ENCODE data around the gene ZDHHC12. TPM values are rescaled to one million over a fixed set of nuclear protein-coding genes. Genes with fewer than 3 reads are reported as not detected.

ZDHHC12 gene
- total RNA-seq, 1 experiment from 2014 or later: 29.3 TPM

DNA sequence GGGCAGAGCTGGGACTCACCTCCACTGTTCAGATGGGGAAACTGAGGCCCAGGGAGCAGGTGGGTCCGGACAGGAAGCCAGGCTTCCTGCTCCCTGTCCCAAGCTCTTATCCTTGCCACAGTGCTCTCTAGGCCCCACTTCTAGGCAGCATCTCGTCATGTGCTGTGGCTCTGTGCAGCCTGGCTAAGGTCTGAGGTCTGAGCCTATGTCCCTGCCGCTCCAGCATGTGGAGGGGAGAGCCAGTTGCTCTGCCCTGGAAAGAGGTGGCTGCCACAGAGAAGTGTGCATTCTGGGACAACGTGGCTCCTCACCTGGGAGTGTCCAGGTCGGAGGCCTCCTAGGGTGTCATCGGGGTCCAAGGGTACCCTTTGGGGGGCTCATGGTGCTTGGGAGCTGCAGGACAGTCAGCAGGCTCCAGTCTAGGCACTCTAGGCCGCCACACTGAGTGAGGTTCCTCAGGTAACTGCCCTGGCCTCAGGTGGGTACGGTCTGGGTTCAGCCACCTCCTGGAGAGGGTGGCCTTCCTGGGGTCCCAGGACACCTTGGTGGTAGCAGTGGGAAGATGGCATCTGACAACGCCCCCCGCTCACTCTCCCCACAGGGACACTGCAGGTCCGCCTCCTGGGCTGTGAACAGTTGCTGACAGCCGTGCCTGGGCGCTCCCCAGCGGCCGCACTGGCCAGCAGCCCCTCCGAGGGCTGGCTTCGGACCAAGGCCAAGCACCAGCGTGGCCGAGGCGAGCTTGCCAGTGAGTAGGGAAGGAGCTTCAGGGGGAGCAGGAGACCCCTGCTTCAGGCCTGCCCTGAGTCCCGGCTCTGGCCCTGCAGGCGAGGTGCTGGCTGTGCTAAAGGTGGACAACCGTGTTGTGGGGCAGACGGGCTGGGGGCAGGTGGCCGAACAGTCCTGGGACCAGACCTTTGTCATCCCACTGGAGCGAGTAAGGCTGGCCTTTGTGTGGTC, 11.2 kb downstream of the ZDHHC12 start:
- Histone ChIP-seq H4K20me1 (ENCODE audit: insufficient read depth, low read depth, low read length) (no peaks in the 10 kb centered on the region), H3K4me2 (ENCODE audit: low read depth, low read length, poor library complexity, severe bottlenecking) (no peak overlapping the region), H3K27me3 (ENCODE audit: low read length) (no peaks in the 10 kb centered on the region), H3K4me3 (ENCODE audit: low read length) (no peak overlapping the region), H3K27ac (ENCODE audit: low read length) (no peak overlapping the region), H2AFZ (ENCODE audit: low read length) (no peak overlapping the region), H3K4me1 (ENCODE audit: low read length) (no peaks in the 10 kb centered on the region), H3K36me3 (ENCODE audit: insufficient read depth, low read length) (no peaks in the 10 kb centered on the region), H3K9ac (ENCODE audit: low read length) (no peak overlapping the region), H3K9me3 (ENCODE audit: low read length) (no peaks in the 10 kb centered on the region), H3K79me2 (ENCODE audit: low read length) (no peaks in the 10 kb centered on the region), H3K9me2 (replicated peaks; ENCODE audit: insufficient read depth, low read length) (no peaks in the 10 kb centered on the region)
- DNase-seq: no peak

DNA sequence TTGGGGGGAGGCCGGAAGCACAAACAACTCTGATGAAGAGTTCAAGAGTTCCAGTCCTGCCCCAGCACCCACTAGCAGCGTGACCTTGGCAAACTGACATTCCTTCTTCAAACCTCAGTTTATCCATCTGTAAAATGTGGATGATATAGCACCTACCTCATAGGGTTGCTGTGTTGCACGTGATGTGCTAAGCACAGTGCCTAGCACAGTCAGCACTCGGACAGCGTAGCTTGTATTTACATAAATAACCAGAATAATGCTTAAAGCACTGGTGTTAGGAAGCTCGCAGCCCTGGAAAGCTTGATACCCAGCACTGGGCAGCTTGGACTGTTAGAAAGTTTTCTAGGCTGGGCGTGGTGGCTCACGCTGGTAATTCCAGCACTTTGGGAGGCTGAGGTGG, 16.5 kb downstream of the ZDHHC12 start:
- no peak overlapping the region for H3K27ac ChIP-seq (ENCODE audit: low read length)
- no peaks in the 10 kb centered on the region for H3K4me1 ChIP-seq (ENCODE audit: low read length)
- H3K79me2 ChIP-seq (ENCODE audit: low read length): no peaks in the 10 kb centered on the region
- H3K36me3 ChIP-seq (ENCODE audit: insufficient read depth, low read length): no peaks in the 10 kb centered on the region
- H3K4me2 ChIP-seq (ENCODE audit: low read depth, low read length, poor library complexity, severe bottlenecking): no peak overlapping the region
- H2AFZ ChIP-seq (ENCODE audit: low read length): no peak overlapping the region
- no peaks in the 10 kb centered on the region for H3K9me2 ChIP-seq (replicated peaks; ENCODE audit: insufficient read depth, low read length)
- no peaks in the 10 kb centered on the region for H3K9me3 ChIP-seq (ENCODE audit: low read length)
- no peak overlapping the region for H3K4me3 ChIP-seq (ENCODE audit: low read length)
- no peak for DNase-seq
- H3K27me3 ChIP-seq (ENCODE audit: low read length): no peaks in the 10 kb centered on the region
- H3K9ac ChIP-seq (ENCODE audit: low read length): no peak overlapping the region
- H4K20me1 ChIP-seq (ENCODE audit: insufficient read depth, low read depth, low read length): no peaks in the 10 kb centered on the region

DNA sequence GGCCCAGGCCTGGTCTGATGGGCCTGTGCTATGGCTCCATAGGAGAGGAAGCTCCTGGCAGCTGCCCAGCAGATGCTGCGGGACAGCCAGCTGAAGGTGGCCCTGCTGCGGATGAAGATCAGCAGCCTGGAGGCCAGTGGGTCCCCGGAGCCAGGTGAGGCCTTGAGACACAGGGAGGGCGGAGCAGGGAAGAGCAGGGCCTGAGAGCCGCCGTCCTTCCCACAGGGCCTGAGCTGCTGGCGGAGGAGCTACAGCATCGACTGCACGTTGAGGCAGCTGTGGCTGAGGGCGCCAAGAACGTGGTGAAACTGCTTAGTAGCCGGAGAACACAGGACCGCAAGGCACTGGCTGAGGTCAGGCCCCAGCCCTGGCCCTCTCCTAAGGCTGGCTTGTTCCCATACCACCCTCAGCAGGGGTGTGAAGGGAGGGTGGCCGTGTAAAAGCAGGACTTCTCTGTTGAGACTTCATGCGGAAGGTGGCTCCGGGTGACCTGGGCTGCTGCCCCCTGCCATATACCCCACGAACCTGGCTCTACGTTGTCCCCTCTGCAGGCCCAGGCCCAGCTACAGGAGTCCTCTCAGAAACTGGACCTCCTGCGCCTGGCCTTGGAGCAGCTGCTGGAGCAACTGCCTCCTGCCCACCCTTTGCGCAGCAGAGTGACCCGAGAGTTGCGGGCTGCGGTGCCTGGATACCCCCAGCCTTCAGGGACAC, 17.1 kb downstream of the ZDHHC12 start:
- Histone ChIP-seq H3K27ac (ENCODE audit: low read length) (no peak overlapping the region), H3K27me3 (ENCODE audit: low read length) (no peaks in the 10 kb centered on the region), H3K36me3 (ENCODE audit: insufficient read depth, low read length) (no peaks in the 10 kb centered on the region), H3K9me3 (ENCODE audit: low read length) (no peaks in the 10 kb centered on the region), H3K9ac (ENCODE audit: low read length) (no peak overlapping the region), H2AFZ (ENCODE audit: low read length) (no peak overlapping the region), H3K4me3 (ENCODE audit: low read length) (no peak overlapping the region), H3K4me1 (ENCODE audit: low read length) (no peaks in the 10 kb centered on the region), H3K4me2 (ENCODE audit: low read depth, low read length, poor library complexity, severe bottlenecking) (no peak overlapping the region), H3K79me2 (ENCODE audit: low read length) (no peaks in the 10 kb centered on the region), H4K20me1 (ENCODE audit: insufficient read depth, low read depth, low read length) (no peaks in the 10 kb centered on the region), H3K9me2 (replicated peaks; ENCODE audit: insufficient read depth, low read length) (no peaks in the 10 kb centered on the region)
- no peak for DNase-seq

DNA sequence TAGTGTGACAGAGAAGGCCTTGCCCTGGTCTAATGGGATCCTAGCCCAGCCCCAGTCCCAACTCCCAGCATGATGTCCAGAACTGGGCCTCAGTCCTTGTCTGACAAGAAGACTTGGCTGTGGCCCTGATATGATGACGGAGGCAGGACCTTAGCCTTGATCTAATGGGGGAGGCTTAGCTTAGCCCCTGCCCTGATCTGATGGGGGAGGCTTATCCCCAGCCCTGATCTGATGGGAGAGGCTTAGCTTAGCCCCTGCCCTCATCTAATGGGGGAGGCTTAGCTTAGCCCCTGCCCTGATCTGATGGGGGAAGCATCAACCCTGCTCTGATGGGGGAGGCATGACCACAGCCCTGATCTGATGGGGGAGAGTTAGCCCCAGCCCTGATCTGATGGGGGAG, 17.9 kb downstream of the ZDHHC12 start:
- H3K79me2 ChIP-seq (ENCODE audit: low read length): no peaks in the 10 kb centered on the region
- H3K9me3 ChIP-seq (ENCODE audit: low read length): no peaks in the 10 kb centered on the region
- H3K4me3 ChIP-seq (ENCODE audit: low read length): no peak overlapping the region
- H2AFZ ChIP-seq (ENCODE audit: low read length): no peak overlapping the region
- DNase-seq: no peak
- no peaks in the 10 kb centered on the region for H3K9me2 ChIP-seq (replicated peaks; ENCODE audit: insufficient read depth, low read length)
- H3K27me3 ChIP-seq (ENCODE audit: low read length): no peaks in the 10 kb centered on the region
- H4K20me1 ChIP-seq (ENCODE audit: insufficient read depth, low read depth, low read length): no peaks in the 10 kb centered on the region
- H3K4me1 ChIP-seq (ENCODE audit: low read length): no peaks in the 10 kb centered on the region
- no peak overlapping the region for H3K4me2 ChIP-seq (ENCODE audit: low read depth, low read length, poor library complexity, severe bottlenecking)
- H3K27ac ChIP-seq (ENCODE audit: low read length): no peak overlapping the region
- no peaks in the 10 kb centered on the region for H3K36me3 ChIP-seq (ENCODE audit: insufficient read depth, low read length)
- no peak overlapping the region for H3K9ac ChIP-seq (ENCODE audit: low read length)

DNA sequence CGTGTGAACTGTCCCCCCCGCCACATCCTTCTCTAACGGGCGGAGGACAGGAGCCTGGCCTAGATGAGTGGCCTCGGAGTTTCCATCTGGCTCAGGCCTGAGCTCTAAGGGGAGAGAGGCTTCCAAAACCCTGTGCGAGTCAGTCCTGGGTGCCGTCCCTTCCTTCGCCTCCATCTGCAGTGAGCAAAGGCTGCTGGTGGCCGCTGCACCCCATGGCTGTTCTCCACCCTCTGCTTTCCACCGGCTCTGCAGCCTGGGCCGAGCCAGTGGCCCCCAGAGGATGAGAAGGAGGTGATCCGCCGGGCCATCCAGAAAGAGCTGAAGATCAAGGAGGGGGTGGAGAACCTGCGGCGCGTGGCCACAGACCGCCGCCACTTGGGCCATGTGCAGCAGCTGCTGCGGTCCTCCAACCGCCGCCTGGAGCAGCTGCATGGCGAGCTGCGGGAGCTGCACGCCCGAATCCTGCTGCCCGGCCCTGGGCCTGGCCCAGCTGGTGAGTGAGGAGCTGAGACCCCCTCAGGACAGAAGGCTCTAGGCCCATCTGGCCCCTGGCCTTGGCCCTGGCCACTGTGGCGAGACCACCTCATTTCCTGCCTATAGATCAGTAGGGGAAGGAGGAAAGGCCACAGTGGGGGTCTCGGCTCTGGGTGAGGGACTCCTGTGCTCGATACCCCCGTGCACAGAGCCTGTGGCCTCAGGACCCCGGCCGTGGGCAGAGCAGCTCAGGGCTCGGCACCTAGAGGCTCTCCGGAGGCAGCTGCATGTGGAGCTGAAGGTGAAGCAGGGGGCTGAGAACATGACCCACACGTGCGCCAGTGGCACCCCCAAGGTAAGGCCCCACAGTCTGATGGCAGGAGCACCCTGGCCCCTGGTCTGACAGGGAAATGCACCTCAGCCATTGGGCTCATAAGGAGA, 18.6 kb downstream of the ZDHHC12 start:
- Histone ChIP-seq H4K20me1 (ENCODE audit: insufficient read depth, low read depth, low read length) (no peaks in the 10 kb centered on the region), H3K9me3 (ENCODE audit: low read length) (no peaks in the 10 kb centered on the region), H3K27me3 (ENCODE audit: low read length) (no peaks in the 10 kb centered on the region), H3K4me2 (ENCODE audit: low read depth, low read length, poor library complexity, severe bottlenecking) (no peak overlapping the region), H2AFZ (ENCODE audit: low read length) (no peak overlapping the region), H3K27ac (ENCODE audit: low read length) (no peak overlapping the region), H3K36me3 (ENCODE audit: insufficient read depth, low read length) (no peaks in the 10 kb centered on the region), H3K9ac (ENCODE audit: low read length) (no peak overlapping the region), H3K4me1 (ENCODE audit: low read length) (no peaks in the 10 kb centered on the region), H3K9me2 (replicated peaks; ENCODE audit: insufficient read depth, low read length) (no peaks in the 10 kb centered on the region), H3K4me3 (ENCODE audit: low read length) (no peak overlapping the region), H3K79me2 (ENCODE audit: low read length) (no peaks in the 10 kb centered on the region)
- DNase-seq: no peak

DNA sequence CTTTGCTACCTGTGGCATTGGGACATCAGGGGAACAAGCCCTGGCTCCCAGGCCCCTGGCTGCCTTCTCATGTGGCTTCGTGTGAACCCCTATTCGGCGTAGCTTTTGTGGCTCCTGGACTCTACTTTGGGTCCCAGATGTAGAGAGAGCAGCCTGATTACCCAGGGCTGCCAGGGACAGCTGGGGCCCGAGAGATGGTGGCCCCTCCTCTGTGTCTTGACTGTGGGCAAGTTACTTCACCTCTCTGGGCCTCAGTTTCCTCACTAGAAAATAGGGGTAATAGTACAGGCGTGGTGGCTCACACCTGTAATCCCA, 19.6 kb downstream of the ZDHHC12 start:
- Histone ChIP-seq H4K20me1 (ENCODE audit: insufficient read depth, low read depth, low read length) (no peaks in the 10 kb centered on the region), H3K9me2 (replicated peaks; ENCODE audit: insufficient read depth, low read length) (no peaks in the 10 kb centered on the region), H3K27me3 (ENCODE audit: low read length) (no peaks in the 10 kb centered on the region), H3K4me1 (ENCODE audit: low read length) (no peaks in the 10 kb centered on the region), H3K36me3 (ENCODE audit: insufficient read depth, low read length) (no peaks in the 10 kb centered on the region), H3K79me2 (ENCODE audit: low read length) (no peaks in the 10 kb centered on the region), H3K9me3 (ENCODE audit: low read length) (no peaks in the 10 kb centered on the region), H2AFZ (ENCODE audit: low read length) (no peak overlapping the region), H3K9ac (ENCODE audit: low read length) (no peak overlapping the region), H3K4me3 (ENCODE audit: low read length) (no peak overlapping the region), H3K27ac (ENCODE audit: low read length) (no peak overlapping the region), H3K4me2 (ENCODE audit: low read depth, low read length, poor library complexity, severe bottlenecking) (no peak overlapping the region)
- DNase-seq: no peak

DNA sequence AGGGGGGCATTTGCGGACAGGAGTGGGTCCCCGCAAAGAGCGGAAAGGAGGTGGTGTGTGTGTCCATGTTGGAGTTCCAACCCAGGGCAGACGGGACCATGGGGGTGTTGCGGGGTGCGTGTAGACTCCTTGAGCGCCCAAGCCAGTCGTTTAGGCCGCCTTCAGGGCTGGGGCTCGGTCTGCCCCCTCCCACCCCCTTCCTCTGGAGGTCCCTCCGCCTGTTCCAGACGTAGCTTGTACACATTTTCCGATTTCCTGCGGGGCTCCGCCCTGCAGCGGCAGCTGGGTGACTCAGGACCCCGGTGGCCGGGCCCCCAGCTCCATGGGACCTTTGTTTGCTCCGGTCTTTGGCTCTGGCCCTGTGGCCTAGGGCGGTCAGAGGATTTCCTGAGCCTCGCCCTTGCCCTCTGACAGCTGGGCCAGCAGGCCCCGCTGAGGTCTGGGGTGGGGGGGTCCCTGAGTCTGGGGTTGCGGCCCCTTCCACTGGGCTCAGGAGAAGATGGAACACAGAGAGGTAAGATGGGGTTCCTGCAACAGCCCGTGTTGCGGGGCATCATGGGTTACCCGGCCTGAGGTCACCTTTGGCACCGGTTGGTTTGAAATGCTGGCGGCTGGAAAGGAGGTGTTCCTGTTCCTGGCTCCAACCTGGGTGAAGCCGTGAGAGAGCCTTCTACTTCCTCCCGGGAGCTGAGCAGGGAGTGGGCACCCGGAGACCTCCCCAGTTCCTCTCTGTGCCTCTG, 20.1 kb downstream of the ZDHHC12 start:
- Histone ChIP-seq H3K4me2 (ENCODE audit: low read depth, low read length, poor library complexity, severe bottlenecking) (no peak overlapping the region), H3K9me2 (replicated peaks; ENCODE audit: insufficient read depth, low read length) (no peaks in the 10 kb centered on the region), H3K79me2 (ENCODE audit: low read length) (no peaks in the 10 kb centered on the region), H3K36me3 (ENCODE audit: insufficient read depth, low read length) (no peaks in the 10 kb centered on the region), H3K4me3 (ENCODE audit: low read length) (no peak overlapping the region), H4K20me1 (ENCODE audit: insufficient read depth, low read depth, low read length) (no peaks in the 10 kb centered on the region), H3K27me3 (ENCODE audit: low read length) (no peaks in the 10 kb centered on the region), H3K4me1 (ENCODE audit: low read length) (no peaks in the 10 kb centered on the region), H3K27ac (ENCODE audit: low read length) (no peak overlapping the region), H3K9me3 (ENCODE audit: low read length) (no peaks in the 10 kb centered on the region), H2AFZ (ENCODE audit: low read length) (no peak overlapping the region), H3K9ac (ENCODE audit: low read length) (no peak overlapping the region)
- no peak for DNase-seq
